ENCODE measurements around the gene ORM2.
A peak's percentile ranks its signal among the peaks of the same experiment; 100 is the strongest.

ORM2 gene

GRCh38 chr9:114367772-114368569 is 38.3 kb downstream of the ORM2 start:
- H3K36me3 ChIP-seq, result peaks cover 71% of the 10 kb centered on the region
- H3K9me3 ChIP-seq (ENCODE audit: severe bottlenecking), result no peaks in the 10 kb centered on the region
- no peak overlapping the region for H3K4me3 ChIP-seq (ENCODE audit: low read depth, low read length)
- DNase-seq, result peak; percentile 66
- TF ChIP-seq, protein P1, sequence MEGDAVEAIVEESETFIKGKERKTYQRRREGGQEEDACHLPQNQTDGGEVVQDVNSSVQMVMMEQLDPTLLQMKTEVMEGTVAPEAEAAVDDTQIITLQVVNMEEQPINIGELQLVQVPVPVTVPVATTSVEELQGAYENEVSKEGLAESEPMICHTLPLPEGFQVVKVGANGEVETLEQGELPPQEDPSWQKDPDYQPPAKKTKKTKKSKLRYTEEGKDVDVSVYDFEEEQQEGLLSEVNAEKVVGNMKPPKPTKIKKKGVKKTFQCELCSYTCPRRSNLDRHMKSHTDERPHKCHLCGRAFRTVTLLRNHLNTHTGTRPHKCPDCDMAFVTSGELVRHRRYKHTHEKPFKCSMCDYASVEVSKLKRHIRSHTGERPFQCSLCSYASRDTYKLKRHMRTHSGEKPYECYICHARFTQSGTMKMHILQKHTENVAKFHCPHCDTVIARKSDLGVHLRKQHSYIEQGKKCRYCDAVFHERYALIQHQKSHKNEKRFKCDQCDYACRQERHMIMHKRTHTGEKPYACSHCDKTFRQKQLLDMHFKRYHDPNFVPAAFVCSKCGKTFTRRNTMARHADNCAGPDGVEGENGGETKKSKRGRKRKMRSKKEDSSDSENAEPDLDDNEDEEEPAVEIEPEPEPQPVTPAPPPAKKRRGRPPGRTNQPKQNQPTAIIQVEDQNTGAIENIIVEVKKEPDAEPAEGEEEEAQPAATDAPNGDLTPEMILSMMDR (IDR thresholded peaks at IDR 0.05; ENCODE audit: low read depth, low read length), result no peak
- H3K27me3 ChIP-seq (ENCODE audit: insufficient read depth, low read depth, severe bottlenecking), result no peaks in the 10 kb centered on the region
- H3K27ac ChIP-seq, result peak overlapping the region; percentile 97

GRCh38 chr9:114369216-114370130 is 39.8 kb downstream of the ORM2 start:
- Histone ChIP-seq H3K4me3 (ENCODE audit: low read depth, low read length) (peak overlapping the region; percentile 11; the same call in 1 of the 2 replicates), H3K36me3 (peaks cover 68% of the 10 kb centered on the region), H3K27me3 (ENCODE audit: insufficient read depth, low read depth, severe bottlenecking) (no peaks in the 10 kb centered on the region), H3K27ac (peak overlapping the region; percentile 97), H3K9me3 (ENCODE audit: severe bottlenecking) (no peaks in the 10 kb centered on the region)
- no peak for DNase-seq
- TF ChIP-seq, protein P1 (IDR thresholded peaks at IDR 0.05; ENCODE audit: low read depth, low read length), result no peak

- Histone ChIP-seq H3K36me3 (peaks cover 69% of the 10 kb centered on the region), H3K9me3 (ENCODE audit: severe bottlenecking) (no peaks in the 10 kb centered on the region), H3K27ac (peak overlapping the region; percentile 97)
Observed at GRCh38 chr9:114370251-114370967, 40.7 kb downstream of the ORM2 start.

GRCh38 chr9:114370968-114371320 is 41.3 kb downstream of the ORM2 start:
- H3K27ac ChIP-seq, result peak overlapping the region; percentile 97
- peak overlapping the region; percentile 14 for H3K4me3 ChIP-seq (ENCODE audit: low read depth, low read length)
- TF ChIP-seq, protein P1 (IDR thresholded peaks at IDR 0.05; ENCODE audit: low read depth, low read length), result no peak

More at GRCh38 chr9:114370251-114370967, 40.7 kb downstream of the ORM2 start:
- H3K4me3 ChIP-seq (ENCODE audit: low read depth, low read length), result peak overlapping the region; percentile 14
- TF ChIP-seq, protein P1 (IDR thresholded peaks at IDR 0.05; ENCODE audit: low read depth, low read length), result no peak
- DNase-seq, result peak; percentile 99
- no peaks in the 10 kb centered on the region for H3K27me3 ChIP-seq (ENCODE audit: insufficient read depth, low read depth, severe bottlenecking)

GRCh38 chr9:114371343-114371944 is 41.8 kb downstream of the ORM2 start:
- H3K27me3 ChIP-seq (ENCODE audit: insufficient read depth, low read depth, severe bottlenecking), result no peaks in the 10 kb centered on the region
- DNase-seq, result no peak
- peaks cover 67% of the 10 kb centered on the region for H3K36me3 ChIP-seq
- H3K9me3 ChIP-seq (ENCODE audit: severe bottlenecking), result no peaks in the 10 kb centered on the region
- TF ChIP-seq, protein P1 (IDR thresholded peaks at IDR 0.05; ENCODE audit: low read depth, low read length), result no peak
- H3K4me3 ChIP-seq (ENCODE audit: low read depth, low read length), result no peak overlapping the region
- H3K27ac ChIP-seq, result peak overlapping the region; percentile 97

More at GRCh38 chr9:114370968-114371320, 41.3 kb downstream of the ORM2 start:
- no peaks in the 10 kb centered on the region for H3K9me3 ChIP-seq (ENCODE audit: severe bottlenecking)
- DNase-seq, result peak; percentile 43
- H3K27me3 ChIP-seq (ENCODE audit: insufficient read depth, low read depth, severe bottlenecking), result no peaks in the 10 kb centered on the region
- peaks cover 65% of the 10 kb centered on the region for H3K36me3 ChIP-seq
